Thymus (tissue), 11 donors: ENCODE data around the gene IZUMO4. TPM values are rescaled to one million over a fixed set of nuclear protein-coding genes. Genes with fewer than 3 reads are reported as not detected.

Source experiments
- DNase-seq, 9 donors: peaks; one replicate each; pipeline ENCODE4 v3.0.0-alpha.2; 2013; ENCODE audit warnings: low spot score in 9 of 9, low read depth in 6 of 9, missing footprints in 1 of 9
- H3K27ac ChIP-seq, 2 donors: one replicate each; pipeline ENCODE4 v1.5.1; 2013; ENCODE audit warnings: control low read depth in 1 of 2, low read depth in 1 of 2, low read length in 1 of 2, mild to moderate bottlenecking in 1 of 2, moderate library complexity in 1 of 2
- H3K27me3 ChIP-seq, 2 donors: one replicate each; pipeline ENCODE4 v1.5.1; 2013; ENCODE audit warnings: low read length in 1 of 2; ENCODE audit not compliant: control insufficient read depth in 2 of 2, insufficient read depth in 1 of 2
- H3K36me3 ChIP-seq, 2 donors: one replicate each; pipeline ENCODE4 v1.5.1; 2013; ENCODE audit warnings: low read length in 1 of 2, mild to moderate bottlenecking in 1 of 2, moderate library complexity in 1 of 2; ENCODE audit not compliant: control insufficient read depth in 2 of 2, insufficient read depth in 2 of 2
- H3K4me1 ChIP-seq, 2 donors: one replicate each; pipeline ENCODE4 v1.5.1; 2013; ENCODE audit warnings: low read length in 2 of 2; ENCODE audit not compliant: control insufficient read depth in 2 of 2, insufficient read depth in 2 of 2
- H3K4me3 ChIP-seq, 2 donors: one replicate each; pipeline ENCODE4 v1.5.1; 2013; ENCODE audit warnings: low read length in 2 of 2, control low read depth in 1 of 2, mild to moderate bottlenecking in 1 of 2
- H3K9me3 ChIP-seq, 2 donors: one replicate each; pipeline ENCODE4 v1.5.1; 2013; ENCODE audit warnings: low read length in 1 of 2, mild to moderate bottlenecking in 1 of 2; ENCODE audit not compliant: control insufficient read depth in 2 of 2, insufficient read depth in 1 of 2
- whole genome bisulfite sequencing: extraction: QIAGEN DNeasy Blood & Tissue Kit; methylation state at CpG from one replicate; pipeline ENCODE4 v1.1.7; 2013; 5-methylcytosine and 5-hydroxymethylcytosine counted together
- polyA plus RNA-seq: library from polyadenylated mRNA; stranded (reverse); fragments of 200-250 nt; gene quantifications from one replicate; pipeline ENCODE4 v1.2.3, GENCODE V29; 2013
- total RNA-seq: library from RNA; stranded (reverse); fragments of 120-200 nt; gene quantifications from one replicate; pipeline ENCODE4 v1.2.4, GENCODE V29; 2013
- donor health status: healthy.

The IZUMO4 gene
- total and polyA plus RNA-seq, 2 donors: 5.1 to 37.8 TPM

GRCh38 chr19:2100719-2101061 is 4.0 kb downstream of the IZUMO4 start:
- H3K36me3 ChIP-seq: peaks cover 54 to 56% of the 10 kb centered on the region in 2 donors
- H3K27me3 ChIP-seq: no peaks in the 10 kb centered on the region
- no peak for DNase-seq
- 97% methylated on average over 11 of the region's 11 CpGs for WGBS
- H3K27ac ChIP-seq: no peak overlapping the region
- H3K4me3 ChIP-seq: no peak overlapping the region
- H3K9me3 ChIP-seq: peaks cover 4 to 15% of the 10 kb centered on the region in 2 donors
- H3K4me1 ChIP-seq: peaks cover 8 to 12% of the 10 kb centered on the region in 2 donors

GRCh38 chr19:2101417-2102335 is 5.0 kb downstream of the IZUMO4 start:
- H3K4me1 ChIP-seq: peaks cover 8 to 10% of the 10 kb centered on the region in 2 donors
- H3K27me3 ChIP-seq: no peaks in the 10 kb centered on the region
- WGBS: 98% methylated on average over 45 of the region's 45 CpGs
- no peak overlapping the region for H3K4me3 ChIP-seq
- H3K36me3 ChIP-seq: peaks cover 64 to 65% of the 10 kb centered on the region in 2 donors
- H3K9me3 ChIP-seq: peaks cover 6 to 24% of the 10 kb centered on the region in 2 donors
- no peak for DNase-seq
- no peak overlapping the region for H3K27ac ChIP-seq

DNA sequence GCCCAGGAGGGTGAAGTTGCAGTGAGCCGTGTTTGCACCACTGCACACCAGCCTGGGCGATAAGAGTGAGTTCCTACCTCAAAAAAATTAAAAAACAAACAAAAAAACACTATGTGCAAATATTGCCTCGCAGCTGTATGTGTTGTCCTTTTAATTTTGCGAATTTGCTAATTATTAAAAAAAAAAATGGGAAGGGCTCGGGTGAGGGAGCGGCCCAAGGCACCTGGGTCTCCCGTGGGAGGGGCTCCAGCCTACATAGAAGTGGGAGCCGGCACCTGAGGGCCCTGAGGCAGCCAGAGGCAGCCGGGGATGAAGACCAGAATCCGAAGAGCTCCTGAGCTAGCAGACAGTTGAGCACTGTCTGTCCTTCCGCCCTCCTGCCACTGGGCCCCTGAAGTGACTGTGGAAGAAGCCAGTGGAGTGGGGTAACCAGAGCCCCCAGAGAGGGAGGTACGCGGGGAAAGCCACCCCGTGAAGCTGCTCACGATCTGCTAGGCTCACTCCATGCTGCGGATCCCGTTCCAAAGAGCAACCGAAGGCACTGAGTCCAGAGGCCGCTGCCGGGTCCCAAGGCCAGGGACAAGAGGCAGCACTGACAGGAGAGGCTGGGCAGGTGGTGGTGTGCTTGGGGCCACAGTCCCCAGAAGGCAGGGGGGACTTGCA is 6.5 kb downstream of the IZUMO4 start:
- Histone ChIP-seq H3K9me3 (peaks cover 6 to 26% of the 10 kb centered on the region in 2 donors), H3K36me3 (peaks cover 77 to 78% of the 10 kb centered on the region in 2 donors), H3K4me1 (no peaks in the 10 kb centered on the region), H3K4me3 (no peak overlapping the region), H3K27ac (no peak overlapping the region), H3K27me3 (no peaks in the 10 kb centered on the region)
- no peak for DNase-seq
- 98% methylated on average over 20 of the region's 20 CpGs for WGBS

- Histone ChIP-seq H3K36me3 (peaks cover 89 to 93% of the 10 kb centered on the region in 2 donors), H3K27me3 (no peaks in the 10 kb centered on the region), H3K27ac (no peak overlapping the region), H3K4me1 (no peaks in the 10 kb centered on the region), H3K9me3 (peaks cover 6 to 29% of the 10 kb centered on the region in 2 donors), H3K4me3 (no peak overlapping the region)
- no peak for DNase-seq
- WGBS: 99% methylated on average over 23 of the region's 23 CpGs
These were observed 11.7 kb downstream of the IZUMO4 start for GRCh38 chr19:2108251-2109016.

GRCh38 chr19:2109046-2109864 is 12.5 kb downstream of the IZUMO4 start:
- H3K27ac ChIP-seq: no peak overlapping the region

GRCh38 chr19:2110822-2111221 is 14.1 kb downstream of the IZUMO4 start:
- H3K36me3 ChIP-seq: peaks cover 97 to 98% of the 10 kb centered on the region in 2 donors
- H3K27me3 ChIP-seq: no peaks in the 10 kb centered on the region
- peak in 1 of 9 donors; percentile 23 for DNase-seq
- WGBS: 98% methylated on average over 13 of the region's 13 CpGs
- H3K4me3 ChIP-seq: no peak overlapping the region
- peaks cover 1 to 14% of the 10 kb centered on the region in 2 donors for H3K9me3 ChIP-seq
- no peaks in the 10 kb centered on the region for H3K4me1 ChIP-seq
- H3K27ac ChIP-seq: no peak overlapping the region

More at GRCh38 chr19:2109046-2109864, 12.5 kb downstream of the IZUMO4 start:
- 96% methylated on average over 31 of the region's 31 CpGs for WGBS
- no peak for DNase-seq
- Histone ChIP-seq H3K4me1 (no peaks in the 10 kb centered on the region), H3K27me3 (no peaks in the 10 kb centered on the region), H3K36me3 (peaks cover 94 to 96% of the 10 kb centered on the region in 2 donors), H3K9me3 (peaks cover 6 to 29% of the 10 kb centered on the region in 2 donors), H3K4me3 (no peak overlapping the region)

DNA sequence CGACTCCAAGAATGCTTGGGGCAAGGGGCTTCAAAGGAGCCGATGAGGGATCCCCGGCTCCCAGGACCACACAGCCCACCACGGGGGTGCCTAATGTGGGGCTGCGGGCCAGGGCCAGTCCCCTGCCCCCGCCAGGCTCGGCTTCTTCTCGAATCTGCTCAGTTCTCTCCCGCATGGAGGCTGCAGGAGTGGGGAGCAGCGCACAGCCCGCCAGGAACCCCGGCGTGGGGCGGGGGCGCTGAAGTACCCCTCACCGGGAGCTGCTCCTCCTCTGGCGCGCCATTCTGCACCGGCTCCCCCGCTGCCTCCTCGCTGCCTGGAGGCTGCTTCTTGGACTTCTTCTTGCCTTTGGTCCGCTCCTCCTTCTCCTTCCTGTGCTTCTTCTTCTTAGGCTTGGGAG is 14.7 kb downstream of the IZUMO4 start:
- DNase-seq: no peak
- WGBS: 98% methylated on average over 22 of the region's 22 CpGs
- Histone ChIP-seq H3K27ac (no peak overlapping the region), H3K4me1 (no peaks in the 10 kb centered on the region), H3K4me3 (no peak overlapping the region), H3K36me3 (peaks cover 97 to 98% of the 10 kb centered on the region in 2 donors), H3K9me3 (peaks cover 0 to 7% of the 10 kb centered on the region in 2 donors), H3K27me3 (no peaks in the 10 kb centered on the region)

- WGBS: 98% methylated on average over 20 of the region's 20 CpGs
- Histone ChIP-seq H3K27me3 (no peaks in the 10 kb centered on the region), H3K9me3 (peaks cover 0 to 3% of the 10 kb centered on the region in 2 donors), H3K27ac (no peak overlapping the region), H3K36me3 (peaks cover 97 to 98% of the 10 kb centered on the region in 2 donors), H3K4me3 (no peak overlapping the region), H3K4me1 (no peaks in the 10 kb centered on the region)
- no peak for DNase-seq
These were observed 15.2 kb downstream of the IZUMO4 start for GRCh38 chr19:2111886-2112285.
